22Rv1 (cell line): Measurements from ENCODE around the gene AGMO.

Experiments
- H3K27ac ChIP-seq: fragments of 450-650 bp; 2 replicates; pipeline ENCODE4 v1.5.1; 2017
- CTCF ChIP-seq: fragments of 450-650 bp; IDR thresholded peaks from 2 replicates; pipeline ENCODE4 v1.5.1; 2017; ENCODE audit warnings: mild to moderate bottlenecking
- ZFX ChIP-seq: fragments of 450-650 bp; IDR thresholded peaks from 2 replicates; pipeline ENCODE4 v1.6.1; 2017; ENCODE audit warnings: antibody characterized with exemption, borderline replicate concordance

AGMO gene

GRCh38 chr7:15446280-15446679 lies 115.5 kb downstream of the AGMO start:
- TF ChIP-seq ZFX: no peak

GRCh38 chr7:15441915-15442314 lies 119.9 kb downstream of the AGMO start:
- TF ChIP-seq CTCF: no peak
- no peak for TF ChIP-seq ZFX
- H3K27ac ChIP-seq: no peak overlapping the region

More at GRCh38 chr7:15446280-15446679, 115.5 kb downstream of the AGMO start:
- no peak overlapping the region for H3K27ac ChIP-seq

GRCh38 chr7:15440482-15440881 lies 121.3 kb downstream of the AGMO start:
- no peak overlapping the region for H3K27ac ChIP-seq
- TF ChIP-seq ZFX (no peak), CTCF (no peak)

GRCh38 chr7:15439853-15440252 lies 122.0 kb downstream of the AGMO start:
- H3K27ac ChIP-seq: no peak overlapping the region
- TF ChIP-seq ZFX (no peak), CTCF (no peak)

GRCh38 chr7:15433151-15433550 lies 128.7 kb downstream of the AGMO start:
- TF ChIP-seq ZFX (no peak), CTCF (no peak)
- no peak overlapping the region for H3K27ac ChIP-seq

- TF ChIP-seq ZFX (no peak), CTCF (no peak)
- no peak overlapping the region for H3K27ac ChIP-seq
These were observed 130.9 kb downstream of the AGMO start for GRCh38 chr7:15430911-15431310.

GRCh38 chr7:15430191-15430590 lies 131.6 kb downstream of the AGMO start:
- no peak overlapping the region for H3K27ac ChIP-seq
- TF ChIP-seq CTCF (no peak), ZFX (no peak)

GRCh38 chr7:15424468-15424867 lies 137.3 kb downstream of the AGMO start:
- no peak overlapping the region for H3K27ac ChIP-seq
- TF ChIP-seq CTCF (no peak), ZFX (no peak)
